Dermis blood vessel endothelial cell (primary cell): ENCODE results near the gene TNS3. TPM values are rescaled to one million over a fixed set of nuclear protein-coding genes. Genes with fewer than 3 reads are reported as not detected.

Source experiments
- DNase-seq: peaks from one replicate; pipeline ENCODE4 v3.0.0; 2010
- total RNA-seq: library from RNA; depleted of rRNA; stranded (reverse); fragments of >200 nt; gene quantifications from 2 replicates; pipeline ENCODE4 v1.2.3, GENCODE V29; 2014

Gene TNS3
- total RNA-seq, 1 donor from 2014 or later, result 11.7 TPM

DNA sequence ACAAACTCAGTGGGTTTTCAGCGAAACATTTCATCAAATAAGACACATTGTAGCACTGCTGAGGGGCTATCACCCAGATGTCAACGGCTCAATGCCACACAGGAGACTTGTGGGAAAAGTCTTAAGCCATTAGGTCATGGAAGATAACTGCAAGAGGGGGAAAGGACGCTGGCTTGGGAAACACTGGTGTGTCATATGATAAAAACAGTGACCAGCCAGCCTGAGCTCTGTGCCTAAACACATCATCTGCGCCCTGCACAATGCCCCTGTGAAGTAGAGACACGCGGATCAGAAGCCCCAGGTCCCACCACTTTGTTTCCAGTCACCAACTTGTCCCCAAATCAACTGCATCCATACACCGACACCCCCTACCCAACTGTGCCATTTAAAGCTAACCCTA, 116.7 kb downstream of the TNS3 start:
- no peak for DNase-seq

DNA sequence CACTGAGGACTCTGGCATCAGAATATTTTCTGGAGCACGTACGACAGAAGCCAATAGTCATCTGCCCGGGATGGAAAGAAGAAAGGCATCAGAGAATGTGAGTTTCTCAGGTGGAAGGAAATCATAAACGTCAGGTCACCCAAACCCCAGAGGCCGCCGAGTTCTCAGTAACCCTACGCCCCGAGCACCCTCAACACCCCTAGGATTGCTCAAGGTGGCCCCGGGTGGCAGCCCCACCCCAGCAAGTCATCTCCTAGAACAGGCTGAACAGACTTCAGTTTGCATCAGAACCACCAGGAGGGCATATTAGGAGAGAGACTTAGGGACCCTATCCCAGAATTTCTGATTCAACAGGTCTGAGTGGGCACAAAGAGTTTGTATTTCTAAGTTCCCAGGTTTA, 117.6 kb downstream of the TNS3 start:
- no peak for DNase-seq

DNA sequence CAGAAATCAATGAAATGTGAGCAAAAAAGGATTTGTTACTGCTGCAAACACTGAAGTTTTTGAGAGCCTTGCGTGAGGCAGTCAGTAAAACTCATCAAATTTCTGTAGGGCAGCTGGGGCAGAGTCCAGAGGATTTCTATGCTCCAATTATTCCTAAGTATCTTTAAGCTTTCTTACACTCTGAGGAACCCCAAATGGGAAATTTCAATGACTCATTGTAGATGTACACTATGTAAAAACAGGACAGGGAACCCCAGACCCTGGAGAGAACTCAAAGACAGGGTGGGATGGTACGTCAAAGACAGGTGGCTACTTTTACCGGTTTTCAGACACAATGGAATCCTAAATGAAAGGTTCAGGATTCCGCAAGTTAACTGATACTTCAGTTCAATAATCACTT, 120.2 kb downstream of the TNS3 start:
- DNase-seq, result no peak

DNA sequence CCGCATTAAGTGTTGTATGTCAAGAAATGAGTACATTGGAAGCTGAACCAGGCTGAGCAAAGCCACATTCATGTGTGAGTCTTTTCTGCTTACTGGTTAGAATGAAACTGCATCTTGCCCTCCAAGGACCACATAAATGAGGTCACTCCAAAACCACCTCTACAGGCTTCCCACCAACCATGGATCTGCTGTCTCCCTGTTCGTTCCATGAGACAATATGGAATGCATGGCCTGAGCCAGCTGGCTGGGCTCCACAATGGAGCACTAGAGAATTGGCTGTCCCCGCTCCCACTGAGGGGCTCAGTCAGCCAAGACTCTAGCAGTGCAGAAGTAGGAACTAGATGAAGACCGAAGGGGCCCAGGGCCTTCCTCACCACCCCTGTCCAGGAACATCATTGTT, 120.8 kb downstream of the TNS3 start:
- no peak for DNase-seq

DNA sequence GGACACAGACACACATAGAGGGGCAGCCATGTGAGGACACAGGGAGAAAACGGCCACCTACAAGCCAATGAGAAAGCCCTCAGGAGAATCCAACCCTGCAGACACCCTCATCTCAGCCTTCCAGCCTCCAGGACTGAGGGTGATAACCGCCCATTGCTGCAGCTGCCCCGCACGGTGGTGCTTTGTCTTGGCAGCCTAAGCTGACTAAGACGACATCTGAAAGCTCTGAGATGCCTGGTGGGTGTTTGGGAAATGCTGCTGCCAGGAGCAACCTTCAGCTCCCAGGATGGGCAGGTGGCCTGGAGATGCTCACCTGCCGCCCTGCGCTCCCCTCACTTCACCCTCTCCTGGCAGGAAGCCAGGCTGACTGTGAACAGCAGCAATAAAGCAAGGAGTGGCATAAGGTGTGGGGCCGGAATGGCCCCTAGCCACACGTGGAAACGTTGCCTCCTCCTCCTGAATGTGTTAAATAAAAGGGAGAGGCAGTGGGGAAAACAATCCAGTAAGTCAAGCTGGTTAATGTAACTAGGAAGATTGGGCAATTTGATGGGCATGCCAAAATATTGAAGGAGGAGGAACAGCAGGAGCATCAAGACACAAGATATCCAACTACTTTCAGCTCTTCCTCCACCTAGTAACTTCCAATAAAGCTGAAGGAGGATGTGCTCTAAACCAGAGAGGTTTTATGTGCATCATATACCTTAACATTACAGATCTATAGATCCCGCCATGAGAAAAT, 121.5 kb downstream of the TNS3 start:
- no peak for DNase-seq

DNA sequence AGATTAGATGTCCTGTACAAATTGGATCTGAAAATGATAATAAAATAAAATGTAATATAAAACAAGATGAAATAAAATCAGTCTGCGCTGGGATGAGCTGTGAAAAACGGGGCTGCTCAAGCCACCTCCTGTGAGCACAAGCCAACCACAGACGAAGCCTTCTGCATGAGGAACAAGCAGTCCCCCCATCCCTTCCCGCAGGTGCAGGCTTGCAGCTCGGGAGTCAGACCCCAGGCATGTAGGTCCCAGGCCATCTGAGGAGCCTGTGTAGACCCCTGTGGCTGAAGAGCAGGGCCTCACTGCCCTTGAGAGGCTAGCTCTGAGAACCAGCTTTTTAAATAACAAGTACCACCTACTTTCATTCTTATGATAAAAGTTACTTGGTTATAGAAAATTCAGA, 123.4 kb downstream of the TNS3 start:
- no peak for DNase-seq

DNA sequence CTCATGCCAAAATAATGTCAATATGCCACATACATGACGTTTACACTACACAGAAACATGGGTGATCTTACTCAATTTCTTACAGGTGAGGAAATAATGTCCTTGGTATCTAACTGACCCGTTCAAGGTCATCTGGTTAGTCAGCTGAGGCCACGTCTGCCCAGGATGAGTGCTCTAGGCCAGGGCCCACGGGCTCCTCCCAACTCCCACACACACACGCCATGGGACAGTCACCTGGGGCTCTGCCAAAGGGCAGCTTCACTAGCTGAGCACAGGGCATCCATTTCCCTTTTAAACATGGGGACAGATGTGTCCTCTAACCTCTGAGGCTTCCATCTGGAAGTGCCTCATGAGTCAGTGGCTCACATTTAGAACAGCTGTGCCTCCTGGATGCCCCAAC, 123.9 kb downstream of the TNS3 start:
- DNase-seq, result peak; percentile 74

DNA sequence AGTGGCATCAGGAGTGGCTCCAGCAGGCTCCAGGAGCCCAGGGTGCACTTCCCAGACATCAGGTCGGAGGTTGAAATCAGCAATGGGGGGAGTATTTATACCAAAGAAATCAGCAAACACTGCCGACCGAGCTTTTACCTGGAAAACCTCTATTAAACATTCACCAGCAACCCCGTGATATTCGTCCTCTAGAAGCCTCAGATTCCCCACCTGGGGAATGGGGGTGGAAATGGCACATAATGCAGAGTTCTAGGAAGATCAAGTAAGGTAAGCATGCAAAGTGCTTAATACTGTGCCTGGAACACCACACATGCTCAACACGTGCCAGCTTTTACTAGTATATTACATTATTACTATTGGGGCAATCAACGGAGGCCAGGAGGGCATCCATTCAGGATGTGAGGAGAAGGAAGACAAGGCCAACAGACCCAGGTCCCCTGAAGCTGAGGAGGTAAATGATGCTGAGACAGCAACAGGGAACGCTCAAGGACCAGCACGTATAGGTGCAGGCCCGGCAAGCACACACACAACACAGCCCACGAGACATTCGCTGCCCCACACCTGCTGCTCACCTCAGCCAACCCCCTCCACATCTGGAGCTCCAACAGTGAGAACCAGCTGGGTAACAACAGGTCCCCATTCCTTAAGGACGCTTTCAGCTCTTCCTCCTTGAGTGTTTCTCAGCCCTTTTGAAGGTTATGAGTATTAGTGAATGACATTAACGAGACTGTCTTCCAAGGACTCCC, 125.5 kb downstream of the TNS3 start:
- no peak for DNase-seq

DNA sequence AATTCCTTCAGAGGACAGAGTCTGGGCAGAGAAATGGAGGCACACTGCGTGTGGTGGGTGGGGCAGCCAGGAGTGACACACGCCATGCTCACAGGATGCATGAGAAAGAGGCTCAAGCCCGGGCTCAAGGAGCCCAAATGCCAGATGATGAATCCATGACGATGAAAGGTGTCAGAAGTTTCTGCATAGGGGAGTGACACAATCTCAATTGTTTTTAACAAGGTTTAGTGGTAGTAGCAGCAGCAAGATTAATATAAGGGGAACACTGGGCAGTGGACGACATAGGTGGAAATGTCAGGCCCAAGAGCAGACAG, 126.1 kb downstream of the TNS3 start:
- no peak for DNase-seq

DNA sequence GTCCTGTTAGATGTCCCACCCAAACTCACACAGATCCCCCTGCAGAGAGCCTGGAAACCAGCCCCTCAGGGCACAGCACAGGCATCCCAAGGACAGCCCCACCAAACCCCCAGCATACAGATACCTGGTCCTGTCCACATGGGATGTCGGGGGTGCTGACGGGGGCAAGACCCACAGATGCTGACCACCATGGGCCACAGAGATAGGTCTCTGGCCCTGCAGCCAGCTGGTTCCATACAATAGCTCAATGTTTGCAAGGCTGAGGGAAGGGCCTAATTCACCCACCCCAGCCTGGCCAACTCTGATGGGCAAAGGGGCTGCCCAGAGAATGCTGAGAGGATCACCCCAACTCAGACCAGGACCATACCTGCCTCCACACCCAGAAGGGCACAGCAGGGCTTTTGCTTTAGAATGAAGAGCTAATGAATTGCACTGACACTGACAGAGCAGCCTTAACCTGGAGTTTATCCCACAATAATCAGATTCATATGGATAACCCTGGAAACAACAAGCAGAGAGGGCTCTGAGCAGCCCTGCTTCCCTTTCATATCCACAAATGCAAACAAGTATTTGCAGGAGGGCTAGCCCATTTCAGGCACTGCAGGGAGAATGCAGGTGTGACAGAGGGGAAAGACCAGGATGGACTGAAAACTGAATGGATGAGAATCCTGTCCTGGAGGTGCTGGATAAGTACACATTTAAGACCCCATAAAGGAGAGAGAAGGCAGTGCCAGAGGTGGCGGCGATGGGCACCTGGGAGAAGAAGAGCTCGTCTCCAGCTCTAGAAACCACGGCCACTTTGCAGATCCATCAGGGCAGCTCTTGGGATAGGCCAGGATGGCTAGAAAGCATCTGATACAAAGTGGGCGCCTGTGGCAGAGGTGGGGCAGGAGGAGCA, 126.7 kb downstream of the TNS3 start:
- DNase-seq, result no peak

DNA sequence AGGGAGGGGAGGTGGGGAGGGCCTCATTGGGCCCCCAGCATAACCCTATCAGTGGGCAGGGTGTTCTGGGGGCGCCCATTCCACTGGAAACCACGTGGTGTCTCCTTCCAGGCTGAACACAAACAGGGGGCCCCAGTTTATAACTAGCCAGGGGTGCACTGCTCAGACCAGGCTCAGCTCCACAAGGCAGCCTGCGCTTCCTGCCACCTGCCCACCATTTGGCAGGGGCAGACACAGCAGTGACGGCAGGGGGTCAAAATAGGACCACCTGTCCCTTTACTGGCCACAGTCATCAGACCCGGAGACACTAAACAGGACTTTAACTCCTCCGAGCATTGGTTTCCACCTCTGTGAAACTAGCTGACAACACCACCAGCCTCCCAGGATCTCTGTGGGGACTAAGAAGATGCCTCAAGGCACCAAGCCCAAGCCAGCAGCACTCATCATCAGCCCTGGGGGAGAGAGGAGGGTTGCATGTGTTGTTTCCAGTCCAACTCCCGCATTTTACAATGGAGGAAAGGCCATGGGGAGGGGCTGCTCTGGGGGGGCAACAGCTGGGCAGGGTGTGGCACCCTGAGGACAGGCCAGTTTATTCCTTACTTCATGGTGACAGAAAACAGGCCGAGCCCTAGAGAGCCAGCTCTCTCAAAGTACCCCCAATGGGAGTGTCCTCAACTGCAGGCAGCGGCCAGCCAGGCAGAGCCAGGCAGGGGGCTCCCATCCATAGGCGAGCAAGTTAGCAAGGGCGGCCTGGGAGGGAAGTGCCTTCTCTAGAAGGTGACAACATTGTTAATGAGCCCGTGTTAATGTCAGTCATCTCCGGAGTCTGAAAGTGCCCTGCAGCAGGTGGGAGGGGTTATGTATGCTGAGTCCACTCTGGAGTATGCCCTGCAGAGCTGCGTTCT, 127.6 kb downstream of the TNS3 start:
- no peak for DNase-seq

DNA sequence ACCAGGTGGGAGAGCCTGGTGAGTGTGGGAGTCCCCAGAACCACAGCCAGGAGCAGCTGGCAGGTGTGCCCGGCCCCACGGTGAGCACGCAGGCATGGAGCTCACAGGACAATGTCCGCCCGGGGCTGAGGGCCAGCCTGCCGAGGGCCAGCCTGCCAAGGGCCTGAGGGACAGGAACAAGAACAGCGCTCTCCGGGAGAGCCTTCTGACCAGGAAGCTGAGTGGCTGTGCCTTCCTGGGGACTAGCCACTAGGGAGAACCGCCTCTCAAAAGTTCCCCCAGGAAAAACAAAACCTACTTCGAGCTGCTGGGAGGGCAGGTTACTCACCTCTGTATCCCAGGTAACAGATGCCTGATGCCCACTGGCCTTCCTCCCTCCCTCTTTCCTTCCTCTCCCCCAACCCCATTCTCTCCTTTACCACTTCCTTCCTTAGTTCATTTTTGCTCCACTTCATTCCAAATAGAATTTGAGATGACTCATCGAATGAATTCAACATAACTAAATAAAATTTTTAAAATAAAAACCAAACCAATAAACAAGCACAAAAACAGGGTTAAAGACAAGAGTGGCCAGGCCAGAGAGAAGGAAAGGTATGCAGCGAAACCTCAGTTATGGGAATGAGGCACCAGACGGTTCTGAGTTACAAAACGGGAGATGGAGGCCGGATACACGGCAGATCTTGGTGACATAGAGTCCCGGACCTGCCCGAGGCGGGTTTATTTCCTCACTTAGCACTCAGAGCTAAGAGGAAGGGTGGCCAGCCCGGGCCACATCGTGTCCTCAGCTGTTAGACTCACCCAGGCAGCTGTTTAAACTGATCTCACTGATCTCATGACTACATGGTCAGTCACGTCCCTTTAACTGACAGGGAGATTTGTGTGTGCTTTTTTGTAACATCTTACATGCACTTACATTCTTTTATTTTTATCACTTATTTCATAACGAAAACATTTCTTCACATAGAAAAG, 128.5 kb downstream of the TNS3 start:
- peak; percentile 70 for DNase-seq

DNA sequence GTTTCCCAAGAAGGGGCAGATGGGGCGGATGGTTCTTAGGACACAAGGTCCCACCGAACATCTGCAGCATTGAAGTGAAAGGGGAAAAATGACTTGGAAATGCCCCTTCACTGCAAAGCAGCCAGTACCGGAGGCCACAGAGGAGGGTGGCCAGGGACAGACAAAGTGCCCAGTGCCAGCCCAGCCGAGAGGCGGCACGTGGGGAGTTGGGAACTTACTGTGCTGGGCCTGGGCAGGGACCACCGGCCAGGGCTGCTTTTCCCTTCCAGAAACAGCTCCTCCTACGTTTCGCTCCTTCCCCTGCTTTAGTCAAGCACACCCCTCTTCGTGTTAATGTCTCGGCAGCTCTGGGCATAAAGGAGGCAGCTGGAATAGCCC, 129.2 kb downstream of the TNS3 start:
- no peak for DNase-seq

DNA sequence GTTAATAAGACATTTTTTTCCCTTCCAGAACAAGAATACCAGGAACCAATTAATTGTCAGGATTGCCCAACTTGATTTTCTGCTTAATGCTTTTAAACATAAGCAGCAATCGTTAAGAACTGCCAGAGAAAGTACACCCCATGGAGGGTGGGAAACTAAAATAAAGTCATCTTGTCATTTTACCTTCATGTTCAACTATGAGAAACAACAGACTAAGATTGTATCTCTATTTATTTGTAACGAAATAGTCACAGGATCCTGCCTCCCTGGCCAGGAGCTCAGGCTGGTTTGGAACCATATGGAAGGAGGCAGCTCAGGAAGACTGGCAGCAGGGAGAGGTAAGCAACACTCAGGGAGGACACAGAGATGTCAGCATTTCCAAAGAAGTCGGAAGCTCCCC, 129.6 kb downstream of the TNS3 start:
- no peak for DNase-seq

DNA sequence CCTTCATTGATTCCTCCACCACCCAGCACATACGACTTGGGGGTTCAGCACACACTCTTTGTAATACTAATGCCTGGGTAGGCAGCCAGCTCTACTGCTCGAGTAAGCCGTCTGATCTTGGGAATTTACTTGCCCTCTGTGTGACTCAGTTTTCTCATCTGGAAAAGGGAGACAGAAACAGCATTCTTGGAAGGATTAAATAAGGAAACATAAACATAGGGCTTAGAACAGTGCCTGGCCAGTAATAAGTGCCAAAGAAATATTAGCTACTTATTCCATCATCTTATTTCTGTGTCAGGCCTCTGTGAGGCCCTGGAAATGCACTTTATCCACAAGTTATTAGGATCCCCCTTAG, 130.1 kb downstream of the TNS3 start:
- no peak for DNase-seq

DNA sequence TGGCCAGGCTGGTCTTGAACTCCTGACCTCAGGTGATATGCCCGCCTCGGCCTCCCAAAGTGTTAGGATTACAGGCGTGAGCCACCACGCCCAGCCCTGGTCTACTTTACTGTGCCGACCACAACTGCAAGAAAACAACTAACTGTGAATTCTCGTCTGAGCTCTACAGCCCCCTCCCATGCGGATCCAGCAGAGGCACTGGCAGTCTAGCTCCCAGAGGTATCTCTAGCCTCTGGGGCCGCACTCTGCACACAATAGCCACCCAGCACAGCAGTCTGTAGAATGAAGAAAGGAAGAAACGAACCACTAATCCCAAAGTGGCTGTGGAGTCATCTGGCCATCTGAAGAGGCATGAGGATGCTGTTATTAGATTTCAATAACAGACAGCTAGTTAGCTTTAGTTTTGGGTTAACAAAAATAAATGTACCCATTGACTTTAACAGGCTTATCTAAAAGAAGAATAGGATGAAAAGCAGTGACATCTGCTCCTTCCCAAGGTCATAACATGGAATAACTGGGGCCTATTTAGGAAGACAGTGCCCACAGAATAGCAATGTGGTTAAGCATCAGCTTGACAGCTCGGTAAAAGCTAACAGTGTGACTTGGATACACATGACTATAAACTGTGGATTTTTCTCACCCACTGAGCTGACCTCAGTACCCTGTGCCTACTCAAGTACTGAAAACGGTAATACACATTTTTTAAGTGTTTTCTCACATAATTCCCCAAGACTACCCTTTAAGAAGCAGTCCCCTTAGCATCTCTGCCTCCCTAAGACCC, 131.9 kb downstream of the TNS3 start:
- no peak for DNase-seq

DNA sequence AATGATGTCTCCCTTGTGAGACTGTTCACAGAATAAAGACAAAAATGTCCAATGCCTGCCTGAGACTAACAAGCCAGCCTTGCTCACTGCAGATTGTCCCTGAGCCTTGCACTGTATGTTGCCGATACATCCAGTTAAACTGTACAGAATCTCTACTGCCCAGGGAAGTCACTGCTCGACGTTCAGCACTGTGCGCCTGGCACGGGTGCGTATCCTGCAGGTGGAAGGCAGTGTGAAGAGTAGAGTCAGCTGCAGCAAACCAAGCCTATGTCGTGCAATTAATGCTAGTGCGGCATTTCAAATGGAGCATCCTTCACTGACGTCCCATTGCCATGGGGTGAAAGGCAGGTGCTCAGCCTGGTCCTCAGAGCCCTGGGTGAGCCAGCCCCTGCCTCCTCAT, 132.9 kb downstream of the TNS3 start:
- DNase-seq, result no peak

DNA sequence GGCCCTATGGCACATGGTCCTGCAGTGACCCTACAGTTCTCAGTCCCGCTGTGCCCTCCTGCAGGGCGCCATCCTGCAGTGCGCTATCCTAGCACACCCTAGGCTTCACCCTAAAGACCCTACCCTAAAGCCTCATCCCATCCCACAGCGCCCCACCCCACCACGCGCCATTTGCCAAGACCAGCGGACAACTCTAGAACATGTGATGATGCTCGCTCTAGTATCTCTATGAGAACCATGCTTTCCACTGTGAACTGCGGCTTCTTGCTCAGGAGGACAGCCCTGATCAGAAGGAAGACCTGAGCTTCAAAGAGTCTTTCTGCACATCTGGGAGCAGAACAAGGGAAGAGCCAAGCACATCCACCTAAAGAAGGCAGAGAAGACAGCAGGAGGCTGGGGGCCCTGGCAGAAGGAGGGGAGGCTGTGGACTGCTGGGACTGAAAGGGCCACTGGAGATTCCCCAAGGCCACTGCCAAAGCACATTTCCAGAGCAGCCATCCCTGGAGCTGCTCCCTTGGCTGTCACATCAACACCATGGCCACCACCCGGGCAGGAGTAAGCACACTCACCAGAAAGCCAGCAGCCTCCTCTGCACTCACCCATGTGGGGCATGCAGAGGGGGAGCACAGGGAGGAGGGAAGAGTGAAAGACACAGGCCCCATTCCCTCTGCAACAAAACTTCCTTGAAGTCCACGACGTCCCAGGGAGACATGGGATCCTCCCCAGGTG, 134.1 kb downstream of the TNS3 start:
- no peak for DNase-seq

DNA sequence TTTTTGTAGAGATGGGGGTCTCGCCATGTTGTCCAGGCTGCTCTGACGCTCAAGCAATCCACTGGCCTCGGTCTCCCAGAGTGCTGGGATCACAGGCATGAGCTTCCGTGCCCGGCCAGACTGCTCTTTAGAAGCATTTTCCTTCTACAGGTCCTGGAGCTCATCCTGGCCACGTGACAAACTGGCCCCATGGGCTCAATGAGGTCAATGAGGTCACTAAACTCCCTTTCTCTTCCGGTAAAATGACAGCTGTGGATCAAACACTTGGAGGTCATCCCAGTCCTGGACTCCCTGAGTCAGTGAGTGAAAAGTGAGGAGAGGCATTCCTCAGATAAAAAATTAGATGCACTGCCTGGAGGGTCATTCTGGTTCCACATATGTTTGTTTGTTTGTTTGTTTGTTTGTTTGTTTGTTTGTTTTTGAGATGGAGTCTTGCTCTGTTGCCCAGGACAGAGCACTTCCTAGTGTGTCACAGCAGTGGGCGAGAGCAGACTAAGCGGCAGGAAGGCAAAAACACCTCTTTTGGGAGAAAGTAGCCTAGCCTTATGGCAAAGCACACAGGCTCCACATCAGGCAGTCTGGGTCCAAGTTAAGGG, 134.9 kb downstream of the TNS3 start:
- DNase-seq, result no peak
